HG02852 (cell line): ENCODE data around the gene ATF7IP2.
"Not testable (repeated sequence)": the region's sequence is repeated elsewhere in the genome, so short reads cannot be mapped to it uniquely, and the experiment has no call there.

Experiments used
- ATAC-seq: cut with Tn5 transposase; IDR thresholded peaks from one replicate; pipeline ENCODE4 v1.9.1; 2021; ENCODE audit warnings: mild to moderate bottlenecking, moderate library complexity; ENCODE audit not compliant: unreplicated experiment

The ATF7IP2 gene

GRCh38 chr16:10371592-10371991, 14.3 kb upstream of the ATF7IP2 start:
- no peak for ATAC-seq

- no peak for ATAC-seq
Measured at GRCh38 chr16:10373556-10373955, 12.3 kb upstream of the ATF7IP2 start.

- ATAC-seq = no peak
Measured at GRCh38 chr16:10376229-10376628, 9.6 kb upstream of the ATF7IP2 start.

GRCh38 chr16:10383626-10384025, 2.2 kb upstream of the ATF7IP2 start:
- ATAC-seq = no peak

- ATAC-seq = no peak
Measured at GRCh38 chr16:10386517-10387100, 748 bp downstream of the ATF7IP2 start.

- no peak for ATAC-seq
Measured at GRCh38 chr16:10387188-10387617, 1.3 kb downstream of the ATF7IP2 start.

GRCh38 chr16:10388988-10389387, 3.1 kb downstream of the ATF7IP2 start:
- ATAC-seq = no peak

GRCh38 chr16:10390330-10390729, 4.5 kb downstream of the ATF7IP2 start:
- ATAC-seq = no peak

GRCh38 chr16:10390867-10391266, 5.0 kb downstream of the ATF7IP2 start:
- ATAC-seq = no peak

GRCh38 chr16:10391339-10391738, 5.5 kb downstream of the ATF7IP2 start:
- ATAC-seq = no peak

- ATAC-seq = no peak
Measured at GRCh38 chr16:10402975-10403374, 17.1 kb downstream of the ATF7IP2 start.

- no peak for ATAC-seq
Measured at GRCh38 chr16:10405386-10405939, 19.6 kb downstream of the ATF7IP2 start.

GRCh38 chr16:10408824-10409381, 23.0 kb downstream of the ATF7IP2 start:
- no peak for ATAC-seq

- ATAC-seq = not testable (repeated sequence)
Measured at GRCh38 chr16:10409713-10410112, 23.9 kb downstream of the ATF7IP2 start.

GRCh38 chr16:10410469-10410868, 24.6 kb downstream of the ATF7IP2 start:
- ATAC-seq = no peak

GRCh38 chr16:10412935-10413601, 27.2 kb downstream of the ATF7IP2 start:
- no peak for ATAC-seq

- ATAC-seq = not testable (repeated sequence)
Measured at GRCh38 chr16:10418204-10418603, 32.3 kb downstream of the ATF7IP2 start.

- ATAC-seq = no peak
Measured at GRCh38 chr16:10419701-10420100, 33.8 kb downstream of the ATF7IP2 start.

- no peak for ATAC-seq
Measured at GRCh38 chr16:10421596-10421995, 35.7 kb downstream of the ATF7IP2 start.

GRCh38 chr16:10428433-10429168, 42.7 kb downstream of the ATF7IP2 start:
- ATAC-seq = no peak

GRCh38 chr16:10429299-10429969, 43.6 kb downstream of the ATF7IP2 start:
- not testable (repeated sequence) for ATAC-seq
